ENCODE data around the gene FAM204A.

The FAM204A gene

GRCh38 chr10:118369641-118370205, 27.6 kb upstream of the FAM204A start:
- H3K4me3 ChIP-seq (ENCODE audit: low read depth, low read length) = no peak overlapping the region
- no peak for TF ChIP-seq CTCF (IDR thresholded peaks at IDR 0.05; ENCODE audit: borderline replicate concordance, insufficient read depth, low read depth, low read length)

GRCh38 chr10:118365702-118366101, 23.6 kb upstream of the FAM204A start:
- TF ChIP-seq CTCF (IDR thresholded peaks at IDR 0.05; ENCODE audit: borderline replicate concordance, insufficient read depth, low read depth, low read length) = no peak
- H3K4me3 ChIP-seq (ENCODE audit: low read depth, low read length) = no peak overlapping the region

GRCh38 chr10:118362103-118362502, 20.0 kb upstream of the FAM204A start:
- H3K4me3 ChIP-seq (ENCODE audit: low read depth, low read length) = no peak overlapping the region
- no peak for TF ChIP-seq CTCF (IDR thresholded peaks at IDR 0.05; ENCODE audit: borderline replicate concordance, insufficient read depth, low read depth, low read length)

- no peak overlapping the region for H3K4me3 ChIP-seq (ENCODE audit: low read depth, low read length)
- no peak for TF ChIP-seq CTCF (IDR thresholded peaks at IDR 0.05; ENCODE audit: borderline replicate concordance, insufficient read depth, low read depth, low read length)
Measured at GRCh38 chr10:118358327-118358726, 16.2 kb upstream of the FAM204A start.

GRCh38 chr10:118357841-118358240, 15.7 kb upstream of the FAM204A start:
- no peak for TF ChIP-seq CTCF (IDR thresholded peaks at IDR 0.05; ENCODE audit: borderline replicate concordance, insufficient read depth, low read depth, low read length)
- H3K4me3 ChIP-seq (ENCODE audit: low read depth, low read length) = no peak overlapping the region

- no peak for TF ChIP-seq CTCF (IDR thresholded peaks at IDR 0.05; ENCODE audit: borderline replicate concordance, insufficient read depth, low read depth, low read length)
- H3K4me3 ChIP-seq (ENCODE audit: low read depth, low read length) = no peak overlapping the region
Measured at GRCh38 chr10:118356628-118357027, 14.5 kb upstream of the FAM204A start.

GRCh38 chr10:118355234-118355633, 13.1 kb upstream of the FAM204A start:
- no peak overlapping the region for H3K4me3 ChIP-seq (ENCODE audit: low read depth, low read length)
- TF ChIP-seq CTCF (IDR thresholded peaks at IDR 0.05; ENCODE audit: borderline replicate concordance, insufficient read depth, low read depth, low read length) = no peak
